Nephron (organoid): ENCODE data around the gene ANKIB1.

Source experiments
- H3K27ac Mint-ChIP-seq, 3 experiments: 2 replicates each; pipeline ENCODE4 v1.8.0; 2020; ENCODE audit warnings: mixed read lengths in 3 of 3, mild to moderate bottlenecking in 2 of 3, moderate library complexity in 1 of 3
- H3K27me3 Mint-ChIP-seq: 2 replicates; pipeline ENCODE4 v1.8.0; 2021; ENCODE audit warnings: low read depth, mild to moderate bottlenecking, moderate library complexity, mixed read lengths
- H3K36me3 Mint-ChIP-seq: 2 replicates; pipeline ENCODE4 v1.8.0; 2020; ENCODE audit warnings: low read depth, mixed read lengths
- H3K4me1 Mint-ChIP-seq: 2 replicates; pipeline ENCODE4 v1.8.0; 2020; ENCODE audit warnings: mixed read lengths
- H3K4me3 Mint-ChIP-seq, 3 experiments: 2 replicates each; pipeline ENCODE4 v1.8.0; 2020; ENCODE audit warnings: mild to moderate bottlenecking in 3 of 3, mixed read lengths in 3 of 3, moderate library complexity in 2 of 3
- H3K9me3 Mint-ChIP-seq: 2 replicates; pipeline ENCODE4 v1.8.0; 2020; ENCODE audit warnings: mixed read lengths
- TF ChIP-seq, protein P1 (sequence below), 3 experiments: fragments of 200-600 bp; sonication (generic); IDR thresholded peaks; one replicate each; pipeline ENCODE4 v1.5.0; 2021; ENCODE audit warnings: antibody characterized with exemption in 3 of 3; ENCODE audit not compliant: unreplicated experiment in 3 of 3

Gene ANKIB1

GRCh38 chr7:92226981-92227380 is 18.8 kb upstream of the ANKIB1 start:
- Mint-ChIP-seq H3K27me3 (peaks cover 3% of the 10 kb centered on the region), H3K9me3 (no peaks in the 10 kb centered on the region), H3K4me3 (no peak overlapping the region), H3K36me3 (peaks cover 58% of the 10 kb centered on the region), H3K4me1 (no peaks in the 10 kb centered on the region), H3K27ac (no peak overlapping the region)
- TF ChIP-seq, protein P1, sequence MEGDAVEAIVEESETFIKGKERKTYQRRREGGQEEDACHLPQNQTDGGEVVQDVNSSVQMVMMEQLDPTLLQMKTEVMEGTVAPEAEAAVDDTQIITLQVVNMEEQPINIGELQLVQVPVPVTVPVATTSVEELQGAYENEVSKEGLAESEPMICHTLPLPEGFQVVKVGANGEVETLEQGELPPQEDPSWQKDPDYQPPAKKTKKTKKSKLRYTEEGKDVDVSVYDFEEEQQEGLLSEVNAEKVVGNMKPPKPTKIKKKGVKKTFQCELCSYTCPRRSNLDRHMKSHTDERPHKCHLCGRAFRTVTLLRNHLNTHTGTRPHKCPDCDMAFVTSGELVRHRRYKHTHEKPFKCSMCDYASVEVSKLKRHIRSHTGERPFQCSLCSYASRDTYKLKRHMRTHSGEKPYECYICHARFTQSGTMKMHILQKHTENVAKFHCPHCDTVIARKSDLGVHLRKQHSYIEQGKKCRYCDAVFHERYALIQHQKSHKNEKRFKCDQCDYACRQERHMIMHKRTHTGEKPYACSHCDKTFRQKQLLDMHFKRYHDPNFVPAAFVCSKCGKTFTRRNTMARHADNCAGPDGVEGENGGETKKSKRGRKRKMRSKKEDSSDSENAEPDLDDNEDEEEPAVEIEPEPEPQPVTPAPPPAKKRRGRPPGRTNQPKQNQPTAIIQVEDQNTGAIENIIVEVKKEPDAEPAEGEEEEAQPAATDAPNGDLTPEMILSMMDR (IDR thresholded peaks at IDR 0.05; ENCODE audit: unreplicated experiment in 3 of 3) = no peak

DNA sequence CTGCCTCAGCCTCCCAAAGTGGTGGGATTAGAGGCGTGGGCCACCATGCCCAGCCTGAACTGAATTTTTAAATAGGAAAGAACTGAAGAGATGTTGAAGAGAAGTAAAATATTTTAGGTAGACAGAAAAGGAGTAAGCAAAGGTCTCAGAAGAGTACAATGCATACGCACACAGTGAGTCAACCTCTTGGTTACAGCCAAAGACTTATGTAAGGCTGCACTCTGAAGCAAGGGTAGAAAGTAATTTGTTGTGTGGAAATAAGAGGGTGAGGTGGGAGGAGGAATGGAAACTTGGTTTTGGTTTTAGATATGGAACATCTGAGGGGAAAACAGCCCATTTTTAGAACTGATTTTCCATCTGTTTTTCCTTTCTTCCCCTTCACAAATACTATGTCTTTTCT is 17.7 kb upstream of the ANKIB1 start:
- Mint-ChIP-seq H3K4me1 (no peaks in the 10 kb centered on the region), H3K9me3 (no peaks in the 10 kb centered on the region), H3K27me3 (peaks cover 3% of the 10 kb centered on the region), H3K4me3 (no peak overlapping the region), H3K36me3 (peaks cover 65% of the 10 kb centered on the region), H3K27ac (no peak overlapping the region)
- TF ChIP-seq, protein P1 (IDR thresholded peaks at IDR 0.05; ENCODE audit: unreplicated experiment in 3 of 3) = no peak

DNA sequence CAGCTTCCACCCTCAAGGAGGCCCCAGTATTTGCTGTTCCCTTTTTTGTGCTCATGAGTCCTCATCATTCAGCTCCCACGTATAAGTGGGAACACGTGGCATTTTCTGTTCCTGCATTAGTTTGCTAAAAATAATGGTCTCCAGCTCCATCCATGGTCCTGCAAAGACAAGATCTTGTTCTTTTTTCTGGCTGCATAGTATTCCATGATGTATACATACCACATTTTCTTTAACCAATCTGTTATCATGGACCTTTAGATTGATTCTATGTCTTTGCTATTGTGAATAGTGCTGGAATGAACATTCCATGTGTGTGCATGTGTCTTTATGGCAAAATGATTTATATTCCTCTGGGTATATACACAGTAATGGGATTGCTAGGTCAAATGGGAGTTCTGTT is 17.0 kb upstream of the ANKIB1 start:
- TF ChIP-seq, protein P1 (IDR thresholded peaks at IDR 0.05; ENCODE audit: unreplicated experiment in 3 of 3) = no peak
- peaks cover 69% of the 10 kb centered on the region for H3K36me3 Mint-ChIP-seq
- H3K27me3 Mint-ChIP-seq = peaks cover 3% of the 10 kb centered on the region
- H3K27ac Mint-ChIP-seq = no peak overlapping the region
- no peaks in the 10 kb centered on the region for H3K4me1 Mint-ChIP-seq
- H3K9me3 Mint-ChIP-seq = no peaks in the 10 kb centered on the region
- H3K4me3 Mint-ChIP-seq = no peak overlapping the region

GRCh38 chr7:92230547-92230946 is 15.2 kb upstream of the ANKIB1 start:
- Mint-ChIP-seq H3K9me3 (no peaks in the 10 kb centered on the region), H3K4me1 (no peaks in the 10 kb centered on the region), H3K4me3 (no peak overlapping the region), H3K27ac (no peak overlapping the region), H3K36me3 (peaks cover 76% of the 10 kb centered on the region), H3K27me3 (peaks cover 3% of the 10 kb centered on the region)
- TF ChIP-seq, protein P1 (IDR thresholded peaks at IDR 0.05; ENCODE audit: unreplicated experiment in 3 of 3) = no peak

DNA sequence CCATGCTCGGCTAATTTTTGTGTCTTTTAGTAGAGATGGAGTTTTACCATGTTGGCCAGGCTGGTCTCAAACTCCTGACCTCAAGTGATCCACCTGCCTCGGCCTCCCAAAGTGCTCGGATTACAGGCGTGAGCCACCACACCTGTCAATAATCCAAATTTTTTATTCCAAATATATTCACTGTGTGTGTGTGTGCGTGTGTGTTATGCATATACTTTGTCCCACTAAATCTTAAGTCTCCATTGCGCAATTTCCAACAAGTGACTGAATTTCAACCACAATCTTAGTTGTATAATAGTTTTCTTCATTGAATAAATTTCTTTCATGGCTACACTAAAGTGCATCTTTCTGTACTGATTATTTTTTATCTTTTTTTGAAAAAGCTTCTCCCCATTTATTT is 2.8 kb upstream of the ANKIB1 start:
- Mint-ChIP-seq H3K9me3 (no peaks in the 10 kb centered on the region), H3K36me3 (peaks cover 17% of the 10 kb centered on the region), H3K4me3 (peak overlapping the region in 2 of 3 experiments; percentile 60 to 67), H3K4me1 (peaks cover 40% of the 10 kb centered on the region), H3K27ac (no peak overlapping the region), H3K27me3 (no peaks in the 10 kb centered on the region)
- TF ChIP-seq, protein P1 (IDR thresholded peaks at IDR 0.05; ENCODE audit: unreplicated experiment in 3 of 3) = no peak

- peaks cover 45% of the 10 kb centered on the region for H3K4me1 Mint-ChIP-seq
- peaks cover 6% of the 10 kb centered on the region for H3K36me3 Mint-ChIP-seq
- TF ChIP-seq, protein P1 (IDR thresholded peaks at IDR 0.05; ENCODE audit: unreplicated experiment in 3 of 3) = no peak
- H3K27me3 Mint-ChIP-seq = no peaks in the 10 kb centered on the region
- peak overlapping the region; percentile 97 to 100 (median 99) for H3K27ac Mint-ChIP-seq
- H3K4me3 Mint-ChIP-seq = peak overlapping the region; percentile 98 to 99 (median 99)
- no peaks in the 10 kb centered on the region for H3K9me3 Mint-ChIP-seq
These were observed 827 bp upstream of the ANKIB1 start for GRCh38 chr7:92244808-92245486.
